Activated naive CD4-positive, alpha-beta T cell treated with anti-CD3 and anti-CD28 coated beads, Interleukin-2, amount 50 U/mL, for 24 hours (primary cell): ENCODE results near the gene UNKL.

Experiments used
- H3K27ac Mint-ChIP-seq: one replicate; pipeline ENCODE4 v1.8.0; 2021; ENCODE audit warnings: mild to moderate bottlenecking, mixed read lengths
- H3K27me3 Mint-ChIP-seq: one replicate; pipeline ENCODE4 v1.8.0; 2021; ENCODE audit warnings: mixed read lengths
- H3K36me3 Mint-ChIP-seq: one replicate; pipeline ENCODE4 v1.8.0; 2021; ENCODE audit warnings: mixed read lengths
- H3K4me1 Mint-ChIP-seq: one replicate; pipeline ENCODE4 v1.8.0; 2021; ENCODE audit warnings: mixed read lengths
- H3K4me3 Mint-ChIP-seq: one replicate; pipeline ENCODE4 v1.8.0; 2021; ENCODE audit warnings: mild to moderate bottlenecking, mixed read lengths
- H3K9me3 Mint-ChIP-seq: one replicate; pipeline ENCODE4 v1.8.0; 2021; ENCODE audit warnings: mixed read lengths

The UNKL gene

DNA sequence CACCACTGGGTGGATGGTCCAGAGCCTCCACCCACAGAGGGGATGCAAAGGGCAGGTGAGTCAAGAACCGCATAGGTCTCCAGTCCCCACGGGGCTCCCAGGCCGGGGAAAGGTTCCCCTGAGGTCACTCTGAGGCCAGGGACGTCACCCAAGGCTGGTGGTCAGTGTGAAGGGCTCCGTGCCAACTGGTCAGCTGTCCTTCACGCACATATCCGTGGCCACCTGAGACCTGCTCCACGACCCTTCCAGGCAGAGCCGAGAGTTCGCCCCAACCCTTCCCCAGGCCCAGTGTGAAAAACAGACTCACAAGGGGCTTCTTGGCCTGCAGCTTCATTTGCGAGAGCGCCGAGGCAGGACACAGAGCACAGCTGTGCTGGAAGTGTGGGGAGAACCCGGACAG is 65.6 kb downstream of the UNKL start:
- H3K36me3 Mint-ChIP-seq, result no peaks in the 10 kb centered on the region
- no peak overlapping the region for H3K4me3 Mint-ChIP-seq
- H3K27ac Mint-ChIP-seq, result no peak overlapping the region
- H3K4me1 Mint-ChIP-seq, result peaks cover 23% of the 10 kb centered on the region
- no peaks in the 10 kb centered on the region for H3K9me3 Mint-ChIP-seq
- no peaks in the 10 kb centered on the region for H3K27me3 Mint-ChIP-seq

DNA sequence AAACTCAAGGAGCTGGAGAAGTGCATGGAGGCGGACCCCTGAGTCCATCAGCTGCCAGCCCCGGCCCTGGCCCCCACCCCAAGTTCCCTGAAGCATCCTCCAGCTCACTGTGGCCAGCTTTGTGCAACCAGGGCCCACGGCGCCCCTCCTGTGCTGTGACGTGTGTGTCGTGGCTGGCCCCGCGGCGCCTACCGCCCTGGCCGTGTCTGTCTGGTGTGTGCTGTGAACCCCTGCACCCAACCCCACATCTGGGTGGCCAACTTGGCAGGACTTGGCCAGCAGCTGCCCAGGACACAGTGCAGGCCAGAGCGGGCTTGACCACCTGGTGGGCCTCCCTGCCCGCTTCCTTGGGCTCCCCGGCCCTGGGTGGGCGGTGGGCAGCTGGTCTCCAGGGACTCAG is 66.1 kb downstream of the UNKL start:
- H3K9me3 Mint-ChIP-seq, result no peaks in the 10 kb centered on the region
- H3K4me3 Mint-ChIP-seq, result no peak overlapping the region
- no peak overlapping the region for H3K27ac Mint-ChIP-seq
- H3K27me3 Mint-ChIP-seq, result no peaks in the 10 kb centered on the region
- H3K4me1 Mint-ChIP-seq, result peaks cover 18% of the 10 kb centered on the region
- no peaks in the 10 kb centered on the region for H3K36me3 Mint-ChIP-seq

DNA sequence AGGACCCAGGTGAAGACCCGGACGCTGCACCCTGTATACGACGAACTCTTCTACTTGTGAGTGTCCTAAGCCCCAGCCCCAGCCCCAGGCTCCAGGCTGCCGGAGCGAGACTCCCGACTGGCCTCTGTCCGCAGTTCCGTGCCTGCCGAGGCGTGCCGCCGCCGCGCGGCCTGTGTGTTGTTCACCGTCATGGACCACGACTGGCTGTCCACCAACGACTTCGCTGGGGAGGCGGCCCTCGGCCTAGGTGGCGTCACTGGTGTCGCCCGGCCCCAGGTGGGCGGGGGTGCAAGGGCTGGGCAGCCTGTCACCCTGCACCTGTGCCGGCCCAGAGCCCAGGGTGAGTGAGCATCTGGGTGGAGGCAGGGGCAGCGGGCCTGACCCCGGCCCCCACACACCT is 66.5 kb downstream of the UNKL start:
- Mint-ChIP-seq H3K27me3 (no peaks in the 10 kb centered on the region), H3K9me3 (no peaks in the 10 kb centered on the region), H3K4me1 (peaks cover 18% of the 10 kb centered on the region), H3K27ac (no peak overlapping the region), H3K4me3 (no peak overlapping the region), H3K36me3 (no peaks in the 10 kb centered on the region)

DNA sequence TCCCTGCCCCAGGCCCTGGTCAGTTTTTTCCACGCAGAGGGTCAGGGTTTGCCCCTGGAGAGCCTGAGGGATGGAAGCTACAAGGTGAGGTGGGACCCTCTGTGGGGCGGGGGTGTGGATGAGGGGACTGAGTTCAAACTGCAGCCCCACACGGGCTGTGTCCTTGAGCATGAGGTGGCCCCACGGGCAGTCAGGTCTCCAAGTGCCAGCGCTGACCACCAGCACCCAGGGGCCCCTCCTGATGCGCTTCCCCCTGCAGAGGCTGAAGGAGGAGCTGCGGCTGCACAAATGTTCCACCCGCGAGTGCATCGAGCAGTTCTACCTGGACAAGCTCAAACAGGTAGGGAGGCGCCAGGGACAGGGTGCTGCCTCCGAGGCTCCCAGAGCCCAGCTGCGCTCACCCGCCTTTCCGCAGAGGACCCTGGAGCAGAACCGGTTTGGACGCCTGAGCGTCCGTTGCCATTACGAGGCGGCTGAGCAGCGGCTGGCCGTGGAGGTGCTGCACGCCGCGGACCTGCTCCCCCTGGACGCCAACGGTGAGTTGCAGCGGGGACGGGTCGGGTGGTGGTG is 67.1 kb downstream of the UNKL start:
- Mint-ChIP-seq H3K27me3 (no peaks in the 10 kb centered on the region), H3K4me3 (no peak overlapping the region), H3K36me3 (no peaks in the 10 kb centered on the region), H3K27ac (no peak overlapping the region), H3K9me3 (no peaks in the 10 kb centered on the region), H3K4me1 (peaks cover 20% of the 10 kb centered on the region)

DNA sequence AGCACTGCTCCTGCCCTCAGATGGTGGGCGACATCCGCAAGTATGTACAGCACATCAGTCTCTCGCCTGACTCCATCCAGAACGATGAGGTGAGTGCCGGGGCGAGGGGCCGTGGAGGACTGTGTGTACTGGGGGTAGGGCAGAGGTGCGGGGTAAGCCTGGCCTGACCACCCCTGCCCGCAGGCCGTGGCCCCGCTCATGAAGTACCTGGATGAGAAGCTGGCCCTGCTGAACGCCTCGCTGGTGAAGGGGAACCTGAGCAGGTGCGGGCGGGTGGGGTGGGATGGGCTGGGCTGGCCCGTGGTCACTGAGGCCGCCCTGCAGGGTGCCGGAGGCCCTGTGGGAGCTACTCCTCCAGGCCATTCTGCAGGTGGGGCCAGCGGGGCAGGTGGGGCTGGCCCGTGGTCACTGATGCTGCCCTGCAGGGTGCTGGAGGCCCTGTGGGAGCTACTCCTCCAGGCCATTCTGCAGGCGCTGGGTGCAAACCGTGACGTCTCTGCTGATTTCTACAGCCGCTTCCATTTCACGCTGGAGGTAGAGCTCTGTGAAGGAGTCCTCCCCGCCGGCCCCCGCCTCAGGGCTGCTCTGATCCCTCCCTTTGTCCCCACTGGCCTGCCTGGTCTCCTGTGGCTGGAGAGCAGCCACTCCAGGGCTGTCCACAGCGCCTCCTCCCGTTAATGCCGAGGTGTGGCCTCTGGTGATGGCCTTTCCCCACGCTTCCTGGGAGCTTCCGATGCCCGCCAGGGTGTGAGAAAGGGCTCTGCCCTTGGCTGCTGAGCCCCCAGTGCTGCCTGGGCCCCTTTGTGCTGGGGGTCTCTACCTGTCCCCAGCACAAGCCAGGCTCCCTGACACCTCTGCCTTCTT is 67.8 kb downstream of the UNKL start:
- Mint-ChIP-seq H3K4me3 (no peak overlapping the region), H3K27me3 (no peaks in the 10 kb centered on the region), H3K36me3 (no peaks in the 10 kb centered on the region), H3K4me1 (peaks cover 22% of the 10 kb centered on the region), H3K9me3 (no peaks in the 10 kb centered on the region), H3K27ac (peak overlapping the region; percentile 30)

DNA sequence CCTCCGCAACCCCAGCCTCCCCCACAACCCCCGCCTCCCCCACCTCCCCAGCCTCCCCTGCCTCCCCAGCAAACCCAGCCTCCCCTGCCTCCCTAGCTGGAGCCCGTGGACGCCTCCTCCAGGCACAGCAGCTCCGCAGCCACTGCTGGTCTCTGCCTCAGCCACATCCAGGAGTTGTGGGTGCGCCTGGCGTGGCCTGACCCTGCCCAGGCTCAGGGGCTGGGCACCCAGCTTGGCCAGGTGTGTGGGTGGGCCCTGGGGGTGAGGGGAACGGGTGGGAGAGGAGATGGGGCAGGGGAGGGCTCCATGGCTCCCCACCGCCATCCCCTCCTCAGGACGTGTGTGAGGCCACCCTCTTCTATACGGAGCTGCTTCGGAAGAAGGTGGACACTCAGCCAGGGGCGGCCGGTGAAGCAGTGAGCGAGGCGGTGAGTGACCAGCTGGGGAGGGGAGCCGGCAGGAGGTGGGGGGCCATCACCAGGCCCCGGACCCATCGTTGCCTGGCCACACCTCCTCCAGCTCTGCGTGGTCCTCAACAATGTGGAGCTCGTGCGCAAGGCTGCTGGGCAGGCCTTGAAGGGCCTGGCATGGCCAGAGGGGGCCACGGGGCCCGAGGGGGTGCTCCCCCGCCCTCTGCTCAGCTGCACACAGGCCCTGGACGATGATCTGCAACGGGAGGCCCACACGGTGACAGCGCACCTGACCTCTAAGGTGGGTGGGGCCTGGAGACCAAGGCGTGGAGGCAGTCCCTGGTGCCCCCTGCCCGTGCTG is 68.7 kb downstream of the UNKL start:
- H3K27me3 Mint-ChIP-seq, result no peaks in the 10 kb centered on the region
- no peak overlapping the region for H3K27ac Mint-ChIP-seq
- no peaks in the 10 kb centered on the region for H3K36me3 Mint-ChIP-seq
- no peak overlapping the region for H3K4me3 Mint-ChIP-seq
- no peaks in the 10 kb centered on the region for H3K9me3 Mint-ChIP-seq
- H3K4me1 Mint-ChIP-seq, result peaks cover 22% of the 10 kb centered on the region

DNA sequence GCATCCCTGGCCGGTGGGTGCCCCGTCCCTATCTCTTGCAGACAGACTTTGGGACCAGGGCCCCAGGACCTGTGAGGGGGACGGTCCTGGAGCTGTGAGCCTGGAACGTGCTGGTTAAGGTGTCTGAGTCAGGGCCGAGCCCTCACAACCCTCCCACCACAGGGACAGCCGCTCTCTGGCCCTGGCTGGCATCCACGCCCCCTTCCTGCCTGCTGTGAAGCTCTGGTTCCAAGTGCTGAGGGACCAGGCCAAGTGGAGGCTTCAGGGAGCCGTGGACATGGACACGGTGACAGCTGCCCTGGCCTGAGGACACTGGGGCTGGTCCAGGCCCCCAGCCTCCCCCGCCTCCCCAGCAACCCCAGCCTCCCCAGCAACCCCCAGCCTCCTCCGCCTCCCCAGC is 69.4 kb downstream of the UNKL start:
- peaks cover 17% of the 10 kb centered on the region for H3K4me1 Mint-ChIP-seq
- H3K9me3 Mint-ChIP-seq, result no peaks in the 10 kb centered on the region
- H3K27ac Mint-ChIP-seq, result no peak overlapping the region
- no peaks in the 10 kb centered on the region for H3K27me3 Mint-ChIP-seq
- no peaks in the 10 kb centered on the region for H3K36me3 Mint-ChIP-seq
- H3K4me3 Mint-ChIP-seq, result no peak overlapping the region

DNA sequence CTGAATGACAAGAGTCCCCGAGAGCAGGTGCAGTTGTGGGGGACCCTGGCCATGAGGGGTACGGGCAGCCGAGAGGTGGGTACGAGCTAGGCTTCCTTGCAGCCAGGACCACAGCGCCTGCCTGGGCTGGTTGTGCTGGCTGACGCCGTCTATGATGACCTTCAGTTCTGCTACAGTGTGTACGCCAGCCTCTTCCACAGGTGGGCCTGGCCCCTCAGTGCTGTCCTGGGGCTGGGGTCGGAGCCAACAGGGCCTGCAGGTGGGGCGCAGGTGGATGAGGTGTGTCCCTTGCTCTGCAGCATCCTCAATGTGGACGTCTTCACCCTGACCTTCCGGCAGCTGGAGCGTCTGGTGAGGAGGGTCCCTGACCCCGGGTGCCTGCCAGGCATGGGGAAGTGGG is 70.0 kb downstream of the UNKL start:
- Mint-ChIP-seq H3K4me3 (no peak overlapping the region), H3K36me3 (no peaks in the 10 kb centered on the region), H3K9me3 (no peaks in the 10 kb centered on the region), H3K27ac (peak overlapping the region; percentile 51), H3K27me3 (no peaks in the 10 kb centered on the region), H3K4me1 (peaks cover 15% of the 10 kb centered on the region)

DNA sequence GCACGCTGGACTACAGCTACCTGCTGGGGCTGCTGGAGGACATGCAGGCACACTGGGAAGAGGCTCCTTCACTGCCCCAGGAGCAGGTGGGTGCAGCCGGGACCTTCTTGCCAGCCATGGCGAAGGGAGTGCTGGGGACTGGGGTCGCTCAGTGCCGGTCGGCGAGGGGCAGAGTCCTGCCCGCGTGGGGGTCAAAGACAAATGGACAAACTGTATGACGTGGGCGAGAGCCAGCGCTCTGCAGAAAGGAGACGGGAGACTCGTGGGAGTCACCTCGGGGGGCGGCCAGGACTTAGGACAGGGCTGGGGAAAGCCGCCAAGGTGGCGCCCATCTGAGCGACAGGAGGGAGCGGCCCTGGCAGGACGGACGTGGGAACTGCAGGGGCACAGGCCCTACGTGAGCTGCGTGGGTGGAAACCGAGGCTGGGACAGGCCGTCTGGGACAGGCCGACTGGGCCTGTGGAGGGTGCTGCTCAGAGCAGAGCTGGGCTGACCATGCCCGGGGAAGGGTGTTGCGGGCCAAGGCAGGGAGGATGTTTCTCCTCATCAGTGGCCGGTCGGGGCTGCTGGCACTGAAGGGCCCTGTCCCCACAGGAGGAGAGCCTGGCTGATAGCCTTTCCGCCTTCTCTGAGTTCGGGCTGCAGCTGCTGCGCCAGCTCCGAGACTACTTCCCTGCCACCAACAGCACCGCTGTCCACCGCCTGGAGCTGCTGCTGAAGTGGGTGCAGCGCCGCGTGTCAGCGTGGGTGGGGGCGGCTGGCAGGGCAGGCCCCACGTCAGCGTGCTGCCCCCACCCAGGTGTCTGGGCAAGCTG is 70.9 kb downstream of the UNKL start:
- Mint-ChIP-seq H3K27ac (peak overlapping the region; percentile 84), H3K27me3 (no peaks in the 10 kb centered on the region), H3K4me3 (peak overlapping the region; percentile 70), H3K4me1 (peaks cover 15% of the 10 kb centered on the region), H3K36me3 (no peaks in the 10 kb centered on the region), H3K9me3 (no peaks in the 10 kb centered on the region)

DNA sequence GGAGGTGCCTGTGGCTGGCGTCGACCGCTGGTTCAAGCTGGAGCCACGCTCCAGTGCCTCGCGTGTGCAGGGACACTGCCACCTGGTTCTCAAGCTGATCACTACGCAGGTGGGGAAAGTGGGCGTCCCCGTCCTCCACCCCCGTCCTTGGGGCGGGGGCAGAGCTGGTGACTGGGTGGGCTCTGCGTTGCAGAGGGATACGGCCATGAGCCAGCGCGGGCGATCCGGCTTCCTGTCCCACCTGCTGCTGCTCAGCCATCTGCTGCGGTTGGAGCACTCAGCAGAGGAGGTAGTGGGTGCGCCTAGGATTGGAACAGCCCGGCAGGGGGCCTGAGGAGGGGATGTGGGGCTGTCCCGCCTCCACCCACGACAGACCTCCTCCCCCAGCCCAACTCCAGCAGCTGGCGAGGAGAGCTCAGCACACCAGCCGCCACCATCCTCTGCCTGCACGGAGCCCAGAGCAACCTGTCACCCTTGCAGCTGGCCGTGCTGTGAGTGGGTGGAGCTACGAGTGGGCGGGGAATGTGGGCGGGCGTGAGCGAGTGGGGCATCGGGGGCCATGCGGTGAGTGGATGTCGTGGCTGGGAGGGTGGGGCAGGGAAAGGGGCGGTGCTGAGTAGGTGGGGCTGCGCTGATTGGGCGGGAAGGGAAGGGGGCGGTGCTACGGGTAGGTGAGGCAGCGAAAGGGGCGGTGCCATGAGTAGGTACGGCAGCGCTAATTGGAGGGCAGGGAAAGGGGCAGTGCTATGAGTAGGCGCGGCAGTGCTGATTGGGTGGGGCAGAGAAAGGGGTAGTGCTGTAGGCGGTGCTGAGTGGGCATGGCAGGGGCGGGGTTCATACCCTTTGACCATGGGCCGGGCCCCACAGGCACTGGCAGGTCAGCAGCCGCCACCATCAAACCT is 71.7 kb downstream of the UNKL start:
- Mint-ChIP-seq H3K9me3 (no peaks in the 10 kb centered on the region), H3K4me3 (peak overlapping the region; percentile 70), H3K36me3 (no peaks in the 10 kb centered on the region), H3K27ac (peak overlapping the region; percentile 84), H3K4me1 (peaks cover 15% of the 10 kb centered on the region), H3K27me3 (no peaks in the 10 kb centered on the region)

DNA sequence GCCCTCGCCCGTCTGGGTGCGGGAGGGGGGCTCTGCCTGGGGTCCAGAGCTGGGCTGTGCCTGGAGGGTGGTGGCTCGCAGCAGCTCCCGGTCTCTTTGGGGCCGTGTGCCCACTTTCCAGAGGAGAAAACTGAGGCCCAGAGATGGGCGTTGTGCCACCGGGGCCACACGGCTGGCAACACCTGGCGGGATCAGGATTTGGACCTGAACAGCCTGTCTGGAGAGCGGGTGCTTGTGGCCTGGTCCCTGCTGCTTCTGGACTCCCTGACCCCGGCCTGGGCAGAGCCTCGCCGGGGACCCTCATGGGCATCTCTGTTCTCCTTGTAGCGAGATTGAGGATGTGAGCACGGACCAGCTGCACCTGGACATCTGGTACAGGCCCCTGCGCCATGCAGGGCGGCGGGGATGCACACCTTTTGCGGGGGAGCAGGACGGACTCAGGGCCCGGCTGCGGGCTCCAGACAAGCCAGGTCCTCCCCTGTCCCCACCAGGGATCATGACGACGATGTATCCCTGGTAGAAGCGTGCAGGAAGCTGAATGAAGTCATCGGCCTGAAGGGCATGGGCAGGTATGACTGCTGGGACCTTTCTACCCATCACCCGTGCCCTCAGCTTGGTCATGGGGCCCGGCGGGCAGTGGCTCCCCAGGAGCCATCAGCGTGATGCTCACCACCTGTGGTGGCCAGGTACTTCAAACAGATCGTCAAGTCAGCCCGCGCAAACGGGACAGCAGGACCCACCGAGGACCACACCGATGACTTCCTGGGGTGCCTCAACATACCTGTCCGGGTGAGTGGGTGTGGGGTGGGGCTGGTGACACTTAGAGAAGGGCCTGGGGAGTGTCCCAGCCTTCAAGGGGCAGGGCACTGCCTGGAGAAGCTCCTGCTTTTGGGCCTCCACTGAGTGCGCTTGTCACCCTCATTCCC is 72.7 kb downstream of the UNKL start:
- Mint-ChIP-seq H3K27ac (no peak overlapping the region), H3K9me3 (no peaks in the 10 kb centered on the region), H3K27me3 (no peaks in the 10 kb centered on the region), H3K36me3 (no peaks in the 10 kb centered on the region), H3K4me3 (peak overlapping the region; percentile 70), H3K4me1 (peaks cover 15% of the 10 kb centered on the region)

DNA sequence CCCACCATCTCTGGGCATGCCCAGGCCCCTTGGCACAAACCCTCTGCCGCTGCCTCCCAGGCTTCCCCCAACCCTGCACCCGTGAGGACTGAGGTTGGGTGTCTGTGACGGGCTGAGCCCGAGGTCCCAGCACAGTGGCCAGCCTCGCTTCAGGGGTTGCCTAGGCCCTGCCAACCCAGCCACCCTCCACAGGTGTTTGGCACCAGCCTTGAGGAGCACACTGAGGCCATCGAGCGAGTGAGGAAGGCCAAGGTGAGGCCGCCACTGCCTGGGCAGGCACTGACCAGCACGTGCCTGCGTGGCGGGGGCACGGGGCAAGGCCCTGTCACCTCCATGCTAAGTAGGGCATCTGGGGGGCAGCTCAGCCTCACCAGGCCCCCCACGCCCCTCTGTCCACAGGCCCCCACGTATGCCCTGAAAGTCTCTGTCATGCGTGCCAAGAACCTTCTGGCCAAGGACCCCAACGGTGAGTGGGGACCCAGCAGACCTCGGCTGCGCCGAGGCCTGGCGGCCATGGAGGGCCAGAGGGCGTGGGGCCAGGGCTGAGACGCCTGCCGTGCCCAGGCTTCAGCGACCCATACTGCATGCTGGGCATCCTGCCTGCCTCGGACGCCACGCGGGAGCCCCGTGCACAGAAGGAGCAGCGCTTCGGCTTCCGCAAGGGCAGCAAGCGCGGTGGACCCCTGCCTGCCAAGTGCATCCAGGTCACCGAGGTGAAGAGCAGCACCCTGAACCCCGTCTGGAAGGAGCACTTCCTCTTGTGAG is 73.6 kb downstream of the UNKL start:
- Mint-ChIP-seq H3K4me3 (no peak overlapping the region), H3K27ac (no peak overlapping the region), H3K9me3 (no peaks in the 10 kb centered on the region), H3K36me3 (no peaks in the 10 kb centered on the region), H3K4me1 (peaks cover 15% of the 10 kb centered on the region), H3K27me3 (no peaks in the 10 kb centered on the region)
